Astrocyte of the spinal cord (primary cell): ENCODE measurements around the gene SYT7.

Experiments
- DNase-seq: peaks from one replicate; pipeline ENCODE4 v3.0.0; 2011; ENCODE audit warnings: low read depth, low spot score
- H3K4me3 ChIP-seq: 2 replicates; pipeline ENCODE4 v1.5.1; 2011; ENCODE audit warnings: low read depth, mild to moderate bottlenecking, low read length, moderate library complexity
- in situ Hi-C: cut with HindIII; loops from 2 replicates; pipeline ENCODE4 v1.10.0; 2017; ENCODE audit warnings: low sequenced_read_pairs
- TF ChIP-seq, protein P1 (sequence below): IDR thresholded peaks from 2 replicates; pipeline ENCODE4 v1.5.1; 2012; ENCODE audit warnings: low read depth, mild to moderate bottlenecking, low read length, inconsistent platforms

Gene SYT7

DNA sequence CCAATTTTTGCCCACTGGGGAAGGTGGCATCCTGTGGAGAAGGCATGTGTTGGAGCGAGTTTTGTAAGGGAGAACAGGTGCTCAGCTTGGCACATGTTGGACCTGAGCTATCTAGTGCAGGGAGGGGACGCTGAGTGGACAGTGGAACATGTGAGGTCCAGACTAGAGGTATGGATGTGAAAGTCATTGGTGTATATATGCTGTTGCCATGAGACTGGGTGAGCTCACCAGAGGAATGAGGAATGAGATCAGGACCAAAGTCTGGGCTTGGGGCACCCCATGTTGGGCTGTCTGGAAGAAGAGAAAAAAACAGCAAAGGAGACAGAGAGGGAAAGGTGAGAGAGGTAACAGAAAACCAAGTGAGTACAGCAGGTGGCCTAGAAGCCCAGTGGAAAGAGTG lies 12.3 kb upstream of the SYT7 start:
- DNase-seq, result no peak
- in situ Hi-C loops, result no loop called here
- TF ChIP-seq, protein P1, sequence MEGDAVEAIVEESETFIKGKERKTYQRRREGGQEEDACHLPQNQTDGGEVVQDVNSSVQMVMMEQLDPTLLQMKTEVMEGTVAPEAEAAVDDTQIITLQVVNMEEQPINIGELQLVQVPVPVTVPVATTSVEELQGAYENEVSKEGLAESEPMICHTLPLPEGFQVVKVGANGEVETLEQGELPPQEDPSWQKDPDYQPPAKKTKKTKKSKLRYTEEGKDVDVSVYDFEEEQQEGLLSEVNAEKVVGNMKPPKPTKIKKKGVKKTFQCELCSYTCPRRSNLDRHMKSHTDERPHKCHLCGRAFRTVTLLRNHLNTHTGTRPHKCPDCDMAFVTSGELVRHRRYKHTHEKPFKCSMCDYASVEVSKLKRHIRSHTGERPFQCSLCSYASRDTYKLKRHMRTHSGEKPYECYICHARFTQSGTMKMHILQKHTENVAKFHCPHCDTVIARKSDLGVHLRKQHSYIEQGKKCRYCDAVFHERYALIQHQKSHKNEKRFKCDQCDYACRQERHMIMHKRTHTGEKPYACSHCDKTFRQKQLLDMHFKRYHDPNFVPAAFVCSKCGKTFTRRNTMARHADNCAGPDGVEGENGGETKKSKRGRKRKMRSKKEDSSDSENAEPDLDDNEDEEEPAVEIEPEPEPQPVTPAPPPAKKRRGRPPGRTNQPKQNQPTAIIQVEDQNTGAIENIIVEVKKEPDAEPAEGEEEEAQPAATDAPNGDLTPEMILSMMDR, result no peak
- no peak overlapping the region for H3K4me3 ChIP-seq

DNA sequence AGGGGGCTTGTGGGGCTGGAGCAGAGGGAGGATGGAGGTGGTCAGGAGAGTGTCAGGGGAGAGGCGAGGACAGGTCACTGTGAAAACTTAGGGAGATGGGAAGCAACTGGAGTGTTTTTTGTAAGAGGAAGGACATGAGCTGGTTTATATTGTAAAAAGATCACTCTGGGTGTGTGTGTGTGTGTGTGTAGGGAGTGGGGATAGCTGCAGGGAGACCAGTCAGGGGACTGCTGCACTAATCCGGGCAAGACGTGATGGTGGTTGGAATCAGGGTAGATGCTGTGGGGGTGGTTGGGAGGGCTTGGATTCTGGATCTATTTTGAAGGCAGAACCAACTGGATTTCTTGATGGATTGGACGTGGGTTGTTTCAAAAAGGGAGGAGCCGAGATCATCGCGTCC lies 11.3 kb upstream of the SYT7 start:
- no peak overlapping the region for H3K4me3 ChIP-seq
- TF ChIP-seq, protein P1, result no peak
- in situ Hi-C loops, result no loop called here
- no peak for DNase-seq

DNA sequence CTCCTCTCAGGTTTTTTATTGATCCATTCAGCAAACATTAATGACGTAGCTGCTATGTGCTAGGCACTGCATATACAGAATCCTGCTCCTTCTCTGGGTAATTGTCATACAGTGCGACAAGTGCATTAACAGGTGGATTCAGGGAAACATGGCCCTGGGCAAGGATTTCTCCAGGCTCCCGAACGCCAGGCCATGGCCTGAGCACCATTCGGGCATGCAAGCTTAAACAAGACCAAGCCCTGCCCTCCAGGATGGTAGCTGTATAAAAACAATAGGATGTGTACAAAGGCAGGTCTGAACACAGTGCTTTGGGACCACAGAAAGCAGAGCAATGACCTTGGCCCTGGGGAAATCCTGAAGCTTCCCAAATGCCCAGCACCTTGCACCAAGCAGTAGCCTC lies 9.1 kb upstream of the SYT7 start:
- DNase-seq, result no peak
- TF ChIP-seq, protein P1, result no peak
- no peak overlapping the region for H3K4me3 ChIP-seq
- in situ Hi-C loops, result no loop called here

DNA sequence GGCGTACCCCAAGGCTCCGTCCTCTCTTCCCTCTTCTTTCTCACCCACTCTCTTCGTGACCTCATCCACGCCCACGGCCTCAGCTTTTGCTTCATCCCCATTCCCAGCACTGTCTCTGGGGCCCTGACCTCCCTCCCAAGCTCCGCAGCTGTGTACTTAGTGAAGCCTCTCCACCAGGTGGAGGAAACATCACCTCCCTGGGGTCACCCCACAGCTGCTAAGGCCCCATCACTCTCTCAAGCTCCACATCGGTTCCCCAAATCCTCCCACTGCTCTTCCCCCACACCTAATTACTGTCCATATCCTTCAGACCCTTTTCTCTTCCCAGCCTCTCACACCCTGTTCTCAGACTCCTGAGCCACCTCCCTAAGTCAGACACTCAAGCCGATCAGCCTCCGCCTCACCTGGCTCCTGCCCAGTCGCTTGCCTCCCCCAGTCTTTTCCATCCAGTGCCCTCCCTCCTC lies 7.9 kb upstream of the SYT7 start:
- TF ChIP-seq, protein P1, result no peak
- no peak for DNase-seq
- no peak overlapping the region for H3K4me3 ChIP-seq
- in situ Hi-C loops, result no loop called here

DNA sequence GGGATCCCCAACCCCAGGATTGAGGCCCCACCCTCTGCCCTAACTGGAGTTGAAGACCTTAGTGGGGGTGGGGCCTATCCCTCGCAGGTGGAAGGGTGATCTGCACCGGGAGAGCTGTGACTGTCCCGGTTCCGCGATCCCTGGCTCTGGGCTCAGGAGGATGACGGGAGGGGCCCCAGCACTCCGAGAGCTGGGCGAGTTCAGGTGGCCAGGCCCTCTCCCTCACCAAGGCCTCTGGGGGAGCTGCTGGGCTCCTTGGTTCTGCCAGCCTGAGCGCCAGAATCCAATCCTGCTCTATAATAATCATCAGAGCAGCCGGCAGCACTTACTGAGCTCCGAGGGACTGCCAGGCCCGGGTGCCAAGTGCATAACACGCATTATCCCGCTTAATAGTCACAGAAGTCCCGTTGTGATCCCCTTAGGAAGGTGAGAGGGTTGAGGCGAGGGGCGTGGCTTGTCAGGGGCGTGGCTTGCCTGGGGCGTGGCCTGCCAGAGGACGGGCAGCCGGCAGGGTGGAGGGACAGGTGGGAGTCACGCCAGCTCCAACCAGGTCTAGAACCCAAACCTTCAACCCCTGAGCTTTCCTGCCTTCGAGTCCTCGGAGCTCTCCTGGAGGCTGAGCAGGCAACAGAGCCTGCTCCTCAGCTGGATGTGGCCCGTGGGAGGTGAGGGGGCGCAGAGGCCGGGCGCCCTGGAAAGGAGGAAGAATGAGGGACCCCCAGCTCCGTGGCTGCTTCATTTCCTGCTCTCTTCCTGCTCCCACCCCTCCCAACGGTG lies 7.3 kb upstream of the SYT7 start:
- in situ Hi-C loops, result no loop called here
- DNase-seq, result no peak
- no peak overlapping the region for H3K4me3 ChIP-seq
- TF ChIP-seq, protein P1, result peak; percentile 26

DNA sequence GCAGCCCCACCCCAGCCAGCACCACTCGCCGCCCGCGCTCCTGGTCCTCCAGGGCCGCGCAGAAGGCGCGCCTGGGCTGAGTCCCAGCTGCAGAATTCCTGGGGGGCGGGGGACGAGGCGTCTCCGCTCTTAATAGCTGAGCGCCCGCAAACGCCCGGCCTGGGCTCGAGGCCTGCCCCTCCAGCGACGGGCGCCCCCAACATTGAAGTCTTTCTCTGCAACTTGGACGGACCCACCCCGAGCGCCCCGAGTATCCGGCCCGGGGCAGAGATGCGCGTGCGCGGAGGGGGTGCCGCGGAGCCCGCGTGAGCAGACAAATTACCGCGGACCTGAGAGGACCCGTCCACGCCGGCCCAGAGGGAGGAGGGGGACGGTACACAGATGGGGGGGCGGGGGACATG lies 6.7 kb upstream of the SYT7 start:
- TF ChIP-seq, protein P1, result no peak
- peak overlapping the region; percentile 17 for H3K4me3 ChIP-seq
- in situ Hi-C loops, result no loop called here
- no peak for DNase-seq
